ENCODE measurements around the gene MAGI3. TPM values are rescaled to one million over a fixed set of nuclear protein-coding genes. Genes with fewer than 3 reads are reported as not detected.

The MAGI3 gene
- total and polyA plus RNA-seq, 3 donors from 2014 or later, result 15.8 to 18.9 (median 18.8) TPM

GRCh38 chr1:113628997-113629396, 238.7 kb downstream of the MAGI3 start:
- Histone ChIP-seq H3K4me1 (no peaks in the 10 kb centered on the region), H3K27ac (no peak overlapping the region), H3K9me3 (no peaks in the 10 kb centered on the region), H3K4me3 (no peak overlapping the region), H3K36me3 (ENCODE audit: low read depth, missing control alignments) (no peaks in the 10 kb centered on the region), H3K27me3 (no peaks in the 10 kb centered on the region)
- WGBS, 2 donors, result 92 to 95% methylated on average over 1 of the region's 1 CpG
- DNase-seq, result no peak
- intact Hi-C loops (cut with DNase I; ENCODE audit: low total_unique reads), result no loop called here
- TF ChIP-seq CTCF (IDR thresholded peaks at IDR 0.05) (no peak), POLR2A (IDR thresholded peaks at IDR 0.05) (no peak)

- no peaks in the 10 kb centered on the region for H3K27me3 ChIP-seq
- no peak overlapping the region for H3K27ac ChIP-seq
- no peak for DNase-seq
- H3K4me1 ChIP-seq, result no peaks in the 10 kb centered on the region
- no peaks in the 10 kb centered on the region for H3K36me3 ChIP-seq (ENCODE audit: low read depth, missing control alignments)
- 87 to 93% methylated on average over 8 to 12 of the region's 12 CpGs for WGBS, 2 donors
- no peak overlapping the region for H3K4me3 ChIP-seq
- H3K9me3 ChIP-seq, result no peaks in the 10 kb centered on the region
- intact Hi-C loops (cut with DNase I; ENCODE audit: low total_unique reads), result no loop called here
- no peak for TF ChIP-seq POLR2A (IDR thresholded peaks at IDR 0.05)
- no peak for TF ChIP-seq CTCF (IDR thresholded peaks at IDR 0.05)
Observed at GRCh38 chr1:113630340-113631327, 240.3 kb downstream of the MAGI3 start.

GRCh38 chr1:113641396-113641795, 251.1 kb downstream of the MAGI3 start:
- no peak overlapping the region for H3K27ac ChIP-seq
- DNase-seq, result no peak
- no peaks in the 10 kb centered on the region for H3K36me3 ChIP-seq (ENCODE audit: low read depth, missing control alignments)
- no peaks in the 10 kb centered on the region for H3K9me3 ChIP-seq
- intact Hi-C loops (cut with DNase I; ENCODE audit: low total_unique reads), result no loop called here
- no peak overlapping the region for H3K4me3 ChIP-seq
- H3K27me3 ChIP-seq, result no peaks in the 10 kb centered on the region
- WGBS, 2 donors, result 95 to 96% methylated on average over 1 of the region's 1 CpG
- no peak for TF ChIP-seq POLR2A (IDR thresholded peaks at IDR 0.05)
- no peak for TF ChIP-seq CTCF (IDR thresholded peaks at IDR 0.05)
- no peaks in the 10 kb centered on the region for H3K4me1 ChIP-seq

GRCh38 chr1:113647164-113647563, 256.8 kb downstream of the MAGI3 start:
- TF ChIP-seq POLR2A (IDR thresholded peaks at IDR 0.05), result no peak
- no peak for TF ChIP-seq CTCF (IDR thresholded peaks at IDR 0.05)
- H3K4me3 ChIP-seq, result no peak overlapping the region
- intact Hi-C loops (cut with DNase I; ENCODE audit: low total_unique reads), result no loop called here
- H3K27me3 ChIP-seq, result no peaks in the 10 kb centered on the region
- WGBS, 2 donors, result 89 to 94% methylated on average over 1 of the region's 1 CpG
- no peak overlapping the region for H3K27ac ChIP-seq
- H3K36me3 ChIP-seq (ENCODE audit: low read depth, missing control alignments), result no peaks in the 10 kb centered on the region
- no peaks in the 10 kb centered on the region for H3K4me1 ChIP-seq
- no peaks in the 10 kb centered on the region for H3K9me3 ChIP-seq
- DNase-seq, result no peak
